Memory B cell (primary cell): ENCODE results near the gene DENND2C.

Experiments used
- ATAC-seq: fragments of 150-1000 bp; cut with Tn5 transposase; 2 replicates; pipeline ENCODE4 v1.10.0; 2021; ENCODE audit warnings: low read depth, mild to moderate bottlenecking, moderate library complexity
- DNase-seq, 2 donors: peaks; one replicate each; pipeline ENCODE4 v3.0.0; 2022; ENCODE audit warnings: low spot score in 2 of 2
- H3K27ac Mint-ChIP-seq: one replicate; pipeline ENCODE4 v1.8.0; 2022; ENCODE audit warnings: mild to moderate bottlenecking, moderate library complexity, mixed read lengths
- H3K27me3 Mint-ChIP-seq: one replicate; pipeline ENCODE4 v1.8.0; 2022; ENCODE audit warnings: mixed read lengths
- H3K36me3 Mint-ChIP-seq: one replicate; pipeline ENCODE4 v1.8.0; 2022; ENCODE audit warnings: mild to moderate bottlenecking, mixed read lengths
- H3K4me1 Mint-ChIP-seq: one replicate; pipeline ENCODE4 v1.8.0; 2022; ENCODE audit warnings: mixed read lengths
- H3K4me3 Mint-ChIP-seq: one replicate; pipeline ENCODE4 v1.8.0; 2022; ENCODE audit warnings: mild to moderate bottlenecking, moderate library complexity, mixed read lengths
- H3K9me3 Mint-ChIP-seq: one replicate; pipeline ENCODE4 v1.8.0; 2022; ENCODE audit warnings: mixed read lengths

The DENND2C gene

DNA sequence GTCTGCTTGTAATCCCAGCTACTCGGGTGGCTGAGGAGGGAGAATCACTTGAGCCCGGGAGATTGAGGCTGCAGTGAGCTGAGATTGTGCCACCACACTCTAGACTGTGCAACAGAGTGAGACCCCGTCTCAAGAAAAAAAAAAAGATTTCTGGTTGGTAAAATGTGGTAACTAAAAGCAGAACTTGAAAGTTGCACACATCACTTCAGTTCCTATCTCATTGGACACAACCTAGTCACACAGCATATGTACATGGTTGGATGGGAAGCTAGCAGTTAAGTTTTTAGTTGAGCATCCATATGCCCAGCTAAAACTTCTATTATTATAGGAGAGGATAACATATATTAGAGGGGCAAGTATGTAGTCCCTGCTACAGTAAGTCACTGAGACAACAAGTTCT lies 110.5 kb downstream of the DENND2C start:
- Mint-ChIP-seq H3K4me3 (no peak overlapping the region), H3K27ac (peak overlapping the region; percentile 13), H3K27me3 (no peaks in the 10 kb centered on the region), H3K9me3 (no peaks in the 10 kb centered on the region), H3K4me1 (peaks cover 8% of the 10 kb centered on the region), H3K36me3 (no peaks in the 10 kb centered on the region)
- ATAC-seq (peak; percentile 81), DNase-seq (no peak)

DNA sequence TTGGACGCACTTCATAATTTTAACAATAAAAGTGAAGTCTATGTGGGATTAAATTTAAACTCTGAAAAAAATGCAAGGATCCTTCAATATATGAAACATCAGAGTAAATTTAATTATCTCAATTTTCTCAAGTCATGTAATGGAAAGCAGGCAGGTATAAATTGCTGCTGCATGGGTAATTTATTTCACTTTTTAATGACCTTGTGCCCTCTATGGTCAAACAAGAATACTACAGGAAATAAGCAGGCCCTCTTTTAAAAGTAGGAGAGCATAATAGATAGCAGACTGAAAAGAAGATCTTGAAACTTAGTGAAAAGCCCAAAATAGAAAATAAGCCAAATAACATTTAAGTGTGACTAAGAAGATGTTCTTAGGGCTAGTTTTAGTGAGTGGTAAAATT lies 111.3 kb downstream of the DENND2C start:
- Mint-ChIP-seq H3K27me3 (no peaks in the 10 kb centered on the region), H3K27ac (no peak overlapping the region), H3K36me3 (no peaks in the 10 kb centered on the region), H3K4me3 (no peak overlapping the region), H3K4me1 (peaks cover 8% of the 10 kb centered on the region), H3K9me3 (no peaks in the 10 kb centered on the region)
- ATAC-seq, result peak; percentile 70
- DNase-seq, result peak in 1 of 2 donors; percentile 19

DNA sequence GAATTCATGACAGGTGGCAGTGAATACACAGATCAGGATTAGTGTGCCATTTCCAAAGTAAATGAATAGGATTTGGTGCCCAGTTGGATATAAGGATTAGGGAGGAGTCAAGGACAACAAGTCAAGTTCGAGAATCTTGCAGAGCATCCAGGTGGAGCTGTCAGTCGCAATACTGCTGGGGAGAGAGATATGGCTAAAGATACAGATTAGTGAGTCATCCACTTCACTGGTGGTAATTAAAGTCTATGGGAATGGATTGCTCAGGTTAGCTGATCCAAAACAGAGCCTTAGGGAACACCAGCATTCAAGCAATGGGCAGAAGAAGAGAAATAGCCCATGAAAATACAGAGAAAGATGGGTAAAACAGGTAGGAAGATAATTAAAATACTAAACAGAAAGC lies 115.3 kb downstream of the DENND2C start:
- H3K4me3 Mint-ChIP-seq, result no peak overlapping the region
- H3K4me1 Mint-ChIP-seq, result peaks cover 2% of the 10 kb centered on the region
- H3K36me3 Mint-ChIP-seq, result no peaks in the 10 kb centered on the region
- no peaks in the 10 kb centered on the region for H3K9me3 Mint-ChIP-seq
- H3K27ac Mint-ChIP-seq, result no peak overlapping the region
- DNase-seq, result no peak
- H3K27me3 Mint-ChIP-seq, result peaks cover 2% of the 10 kb centered on the region
- no peak for ATAC-seq

DNA sequence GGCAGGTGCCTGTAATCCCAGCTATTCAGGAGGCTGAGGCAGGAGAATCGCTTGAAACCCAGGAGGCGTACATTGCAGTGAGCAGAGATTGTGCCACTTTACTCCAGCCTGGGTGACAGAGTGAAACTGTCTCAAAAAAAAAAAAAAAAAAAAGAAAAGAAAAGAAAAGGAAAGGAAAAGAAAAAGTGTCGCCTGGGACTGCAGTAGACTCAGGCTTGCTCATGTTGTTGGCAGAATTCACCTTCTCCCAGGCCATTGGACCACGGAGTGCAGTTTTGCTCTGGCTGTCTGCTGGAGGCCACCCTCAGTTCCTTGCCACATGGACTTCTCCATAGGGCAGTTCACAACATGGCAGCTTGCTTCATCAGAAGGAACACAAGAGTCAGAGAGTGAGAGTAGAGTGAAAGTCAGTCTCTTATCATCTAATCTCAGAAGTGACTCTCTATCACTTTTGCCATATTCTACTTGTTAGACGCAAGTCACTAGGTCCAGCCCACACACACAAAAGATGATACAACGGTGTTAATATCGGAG lies 117.7 kb downstream of the DENND2C start:
- no peaks in the 10 kb centered on the region for H3K36me3 Mint-ChIP-seq
- H3K9me3 Mint-ChIP-seq, result no peaks in the 10 kb centered on the region
- DNase-seq, result no peak
- H3K4me1 Mint-ChIP-seq, result no peaks in the 10 kb centered on the region
- H3K27ac Mint-ChIP-seq, result no peak overlapping the region
- no peak overlapping the region for H3K4me3 Mint-ChIP-seq
- ATAC-seq, result no peak
- H3K27me3 Mint-ChIP-seq, result peaks cover 2% of the 10 kb centered on the region

DNA sequence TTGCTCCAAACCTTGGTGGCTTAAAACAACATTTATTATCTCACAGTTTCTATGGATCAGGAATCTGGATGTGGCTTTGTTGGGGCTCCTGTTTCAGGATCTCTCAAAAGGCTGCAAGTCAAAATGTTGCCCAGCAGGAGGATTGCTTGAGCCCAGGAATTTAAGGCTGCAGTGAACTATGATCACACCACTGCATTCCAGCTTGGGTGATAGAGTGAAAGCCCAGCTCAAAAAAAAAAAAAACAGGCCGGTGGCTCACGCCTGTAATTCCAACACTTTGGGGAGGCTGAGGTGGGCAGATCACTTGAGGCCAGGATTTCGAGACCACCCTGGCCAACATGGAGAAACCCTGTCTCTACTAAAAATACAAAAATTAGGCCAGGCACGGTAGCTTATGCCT lies 118.4 kb downstream of the DENND2C start:
- no peak overlapping the region for H3K27ac Mint-ChIP-seq
- no peaks in the 10 kb centered on the region for H3K4me1 Mint-ChIP-seq
- no peak overlapping the region for H3K4me3 Mint-ChIP-seq
- H3K27me3 Mint-ChIP-seq, result peaks cover 2% of the 10 kb centered on the region
- no peaks in the 10 kb centered on the region for H3K9me3 Mint-ChIP-seq
- no peak for ATAC-seq
- no peaks in the 10 kb centered on the region for H3K36me3 Mint-ChIP-seq
- DNase-seq, result no peak

DNA sequence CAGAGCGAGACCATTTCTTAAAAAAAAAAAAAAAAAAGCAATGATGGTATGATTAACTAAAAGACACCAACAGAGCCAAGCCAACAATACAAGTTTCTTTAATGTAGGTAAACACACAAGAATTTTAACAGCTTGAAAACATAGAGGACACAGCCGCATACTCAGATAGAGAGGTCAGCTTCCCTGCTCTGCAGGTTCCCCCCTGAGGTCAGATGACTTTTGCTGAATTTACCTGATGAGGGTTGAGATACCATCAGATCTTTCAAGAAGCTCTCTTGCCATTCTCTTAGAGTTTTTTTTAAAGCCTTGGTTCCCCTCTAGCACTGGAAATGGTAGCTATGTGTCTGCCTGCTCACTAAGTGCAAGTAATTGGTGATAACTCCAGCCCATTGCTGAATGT lies 119.5 kb downstream of the DENND2C start:
- no peaks in the 10 kb centered on the region for H3K9me3 Mint-ChIP-seq
- ATAC-seq, result no peak
- H3K36me3 Mint-ChIP-seq, result no peaks in the 10 kb centered on the region
- H3K4me1 Mint-ChIP-seq, result no peaks in the 10 kb centered on the region
- H3K27ac Mint-ChIP-seq, result no peak overlapping the region
- H3K27me3 Mint-ChIP-seq, result peaks cover 2% of the 10 kb centered on the region
- no peak overlapping the region for H3K4me3 Mint-ChIP-seq
- DNase-seq, result no peak

DNA sequence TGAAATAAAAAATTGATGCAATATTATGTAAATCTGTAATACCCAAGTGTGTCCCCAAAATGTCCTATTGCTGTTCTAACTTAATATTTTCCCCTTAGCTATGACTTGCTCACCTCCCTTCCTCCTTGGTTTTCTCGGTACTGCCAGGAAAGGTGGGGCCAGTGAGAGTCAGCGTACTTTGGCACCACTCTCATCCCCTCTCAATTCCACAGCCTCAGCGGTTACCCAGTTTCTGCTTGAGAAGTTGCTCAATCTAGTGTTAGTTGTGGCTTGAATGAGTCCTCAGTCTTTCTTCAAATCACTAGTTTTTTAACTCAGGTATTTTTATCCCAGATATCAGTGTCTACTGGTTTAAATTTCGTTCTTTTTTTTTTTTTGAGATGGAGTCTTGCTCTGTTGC lies 120.7 kb downstream of the DENND2C start:
- H3K9me3 Mint-ChIP-seq, result no peaks in the 10 kb centered on the region
- no peak overlapping the region for H3K27ac Mint-ChIP-seq
- no peaks in the 10 kb centered on the region for H3K4me1 Mint-ChIP-seq
- H3K27me3 Mint-ChIP-seq, result peaks cover 2% of the 10 kb centered on the region
- no peaks in the 10 kb centered on the region for H3K36me3 Mint-ChIP-seq
- DNase-seq (no peak), ATAC-seq (no peak)
- no peak overlapping the region for H3K4me3 Mint-ChIP-seq

DNA sequence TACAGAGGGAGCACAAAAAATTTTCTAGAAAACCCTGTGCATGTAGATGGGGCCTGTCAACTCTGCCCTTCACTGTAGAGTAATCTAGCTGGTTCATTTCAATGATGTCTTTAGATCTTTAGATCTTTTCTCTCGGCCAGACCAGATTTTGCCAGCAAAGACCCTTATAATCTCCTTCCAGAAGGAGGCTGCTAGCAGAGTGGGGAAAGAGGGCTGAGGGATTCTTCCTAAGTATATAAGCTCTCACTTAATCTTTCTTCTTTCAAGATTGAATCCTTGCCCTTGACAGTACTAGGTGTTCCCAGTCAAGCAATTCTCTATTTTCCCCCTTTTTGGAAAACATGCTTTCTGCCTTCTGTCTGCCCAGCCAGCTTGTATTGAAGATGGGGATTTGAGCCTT lies 122.8 kb downstream of the DENND2C start:
- H3K4me1 Mint-ChIP-seq, result no peaks in the 10 kb centered on the region
- peaks cover 2% of the 10 kb centered on the region for H3K27me3 Mint-ChIP-seq
- H3K36me3 Mint-ChIP-seq, result no peaks in the 10 kb centered on the region
- DNase-seq (no peak), ATAC-seq (no peak)
- H3K9me3 Mint-ChIP-seq, result no peaks in the 10 kb centered on the region
- no peak overlapping the region for H3K4me3 Mint-ChIP-seq
- H3K27ac Mint-ChIP-seq, result no peak overlapping the region

DNA sequence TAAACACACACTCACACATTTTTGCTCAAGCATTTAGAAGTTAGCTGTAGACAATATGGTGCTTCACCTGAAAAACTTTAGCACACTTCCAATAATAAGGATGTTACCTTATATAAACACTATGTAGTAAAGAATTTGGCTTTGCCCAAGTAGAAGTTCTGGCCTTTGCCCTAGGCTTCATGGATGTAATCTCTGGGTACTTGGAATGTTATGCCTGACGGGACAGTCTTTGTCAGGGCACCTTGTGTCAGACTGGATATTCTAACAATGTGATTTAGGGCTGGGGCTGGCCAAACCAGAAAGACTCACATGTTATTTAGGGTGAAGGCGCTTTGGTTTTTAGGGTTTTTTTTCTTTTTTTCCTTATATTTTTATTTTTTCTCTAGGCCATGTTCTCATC lies 124.1 kb downstream of the DENND2C start:
- Mint-ChIP-seq H3K36me3 (no peaks in the 10 kb centered on the region), H3K27me3 (no peaks in the 10 kb centered on the region), H3K4me3 (no peak overlapping the region), H3K4me1 (no peaks in the 10 kb centered on the region), H3K9me3 (no peaks in the 10 kb centered on the region), H3K27ac (no peak overlapping the region)
- ATAC-seq (no peak), DNase-seq (no peak)

DNA sequence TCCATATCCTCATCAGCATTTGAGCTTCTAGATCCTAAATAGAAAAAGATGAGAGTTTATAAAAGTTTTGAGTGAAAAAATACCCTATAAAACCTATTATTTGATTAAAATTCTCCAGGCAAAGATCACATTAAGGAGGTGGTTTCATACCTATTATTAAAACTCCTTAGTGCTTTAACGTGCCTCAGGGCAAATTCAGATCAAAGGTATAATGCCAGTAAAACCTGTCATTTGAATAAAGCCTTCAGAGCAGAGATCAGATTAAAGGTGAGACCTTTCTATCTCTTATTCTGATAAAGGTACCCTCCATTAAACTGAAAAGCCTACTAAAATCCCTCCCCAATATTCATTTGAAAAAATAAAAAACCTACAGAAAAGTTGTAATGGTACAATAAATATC lies 124.5 kb downstream of the DENND2C start:
- no peaks in the 10 kb centered on the region for H3K4me1 Mint-ChIP-seq
- no peaks in the 10 kb centered on the region for H3K9me3 Mint-ChIP-seq
- no peak for DNase-seq
- H3K27ac Mint-ChIP-seq, result no peak overlapping the region
- H3K27me3 Mint-ChIP-seq, result no peaks in the 10 kb centered on the region
- H3K36me3 Mint-ChIP-seq, result no peaks in the 10 kb centered on the region
- H3K4me3 Mint-ChIP-seq, result no peak overlapping the region
- ATAC-seq, result no peak

DNA sequence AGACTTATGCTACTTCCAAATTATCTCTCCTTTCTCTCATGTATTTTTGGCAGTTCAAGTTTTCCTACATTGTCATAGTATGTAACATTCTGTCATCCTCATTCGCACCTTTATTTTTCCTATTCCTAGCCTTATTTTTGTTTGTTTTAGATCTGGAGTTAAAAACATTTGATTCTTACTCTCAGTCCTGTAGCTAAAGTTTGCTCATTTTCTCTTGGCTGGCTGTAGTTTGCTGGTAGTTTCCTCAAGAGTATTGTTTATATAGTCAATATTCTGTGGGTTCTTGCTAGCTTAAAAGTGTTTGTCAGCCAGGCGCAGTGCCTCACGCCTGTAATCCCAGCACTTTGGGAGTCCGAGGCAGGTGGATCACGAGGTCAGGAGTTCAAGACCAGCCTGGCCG lies 129.0 kb downstream of the DENND2C start:
- Mint-ChIP-seq H3K4me1 (no peaks in the 10 kb centered on the region), H3K9me3 (peaks cover 2% of the 10 kb centered on the region), H3K27ac (no peak overlapping the region), H3K27me3 (no peaks in the 10 kb centered on the region), H3K36me3 (no peaks in the 10 kb centered on the region), H3K4me3 (no peak overlapping the region)
- ATAC-seq, result no peak
- DNase-seq, result no peak

DNA sequence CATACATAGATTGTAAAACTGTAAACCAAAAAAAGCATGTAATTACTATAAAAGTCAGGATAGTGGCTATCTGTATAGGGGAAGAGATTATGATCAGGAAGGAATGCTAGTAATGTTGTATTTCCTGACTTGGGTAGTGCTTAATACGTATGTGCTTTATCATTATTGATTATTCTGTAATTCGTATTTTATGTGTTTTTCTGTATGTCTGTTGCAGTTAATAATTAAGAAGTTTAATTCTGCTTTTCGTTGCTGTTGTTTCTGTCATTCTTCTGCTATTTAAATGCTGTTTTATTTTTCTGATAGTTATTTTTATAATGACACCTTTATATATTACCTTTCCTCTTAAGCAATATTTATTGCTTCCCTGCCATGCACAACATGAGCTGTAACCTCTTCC lies 129.6 kb downstream of the DENND2C start:
- H3K36me3 Mint-ChIP-seq, result no peaks in the 10 kb centered on the region
- no peak overlapping the region for H3K4me3 Mint-ChIP-seq
- H3K9me3 Mint-ChIP-seq, result peaks cover 2% of the 10 kb centered on the region
- no peaks in the 10 kb centered on the region for H3K4me1 Mint-ChIP-seq
- no peaks in the 10 kb centered on the region for H3K27me3 Mint-ChIP-seq
- H3K27ac Mint-ChIP-seq, result no peak overlapping the region
- no peak for ATAC-seq
- no peak for DNase-seq

DNA sequence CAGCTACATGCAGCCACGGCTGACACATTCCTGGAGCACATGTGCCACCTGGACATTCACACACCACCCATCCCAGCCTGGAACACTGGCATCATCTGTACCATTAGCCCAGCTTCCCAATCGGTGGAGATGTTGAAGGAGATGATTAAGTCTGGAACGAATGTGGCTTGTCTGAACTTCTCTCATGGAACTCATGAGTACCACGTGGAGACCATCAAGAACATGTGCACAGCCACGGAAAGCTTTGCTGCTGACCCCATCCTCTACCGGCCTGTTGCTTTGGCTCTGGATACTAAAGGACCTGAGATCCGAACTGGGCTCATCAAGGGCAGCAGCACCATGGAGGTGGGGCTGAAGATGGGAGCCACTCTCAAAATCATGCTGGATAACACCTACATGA lies 133.8 kb downstream of the DENND2C start:
- no peak overlapping the region for H3K4me3 Mint-ChIP-seq
- no peak for ATAC-seq
- no peaks in the 10 kb centered on the region for H3K4me1 Mint-ChIP-seq
- H3K27me3 Mint-ChIP-seq, result no peaks in the 10 kb centered on the region
- no peak for DNase-seq
- H3K36me3 Mint-ChIP-seq, result no peaks in the 10 kb centered on the region
- H3K9me3 Mint-ChIP-seq, result peaks cover 2% of the 10 kb centered on the region
- H3K27ac Mint-ChIP-seq, result no peak overlapping the region

DNA sequence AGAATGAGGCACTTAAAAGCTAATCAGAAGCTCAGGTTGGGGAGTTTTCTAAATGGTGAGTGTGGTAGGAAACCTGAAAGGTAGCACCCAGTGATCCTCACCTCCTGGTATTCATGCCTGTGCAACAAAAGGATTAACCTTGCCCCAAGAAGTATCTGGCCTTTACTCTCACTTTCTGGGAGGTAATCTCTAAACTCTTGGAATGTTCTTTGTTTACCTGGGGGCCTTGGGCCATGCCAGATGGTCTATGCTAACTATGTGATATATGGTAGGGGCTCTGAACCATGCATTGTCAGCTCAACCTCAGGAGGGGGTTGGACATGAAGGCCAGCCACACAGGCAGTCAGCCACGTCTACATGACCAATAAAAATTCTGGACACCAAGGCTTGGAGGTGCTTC lies 134.4 kb downstream of the DENND2C start:
- Mint-ChIP-seq H3K27me3 (no peaks in the 10 kb centered on the region), H3K27ac (no peak overlapping the region), H3K4me3 (no peak overlapping the region), H3K4me1 (no peaks in the 10 kb centered on the region), H3K36me3 (no peaks in the 10 kb centered on the region), H3K9me3 (peaks cover 2% of the 10 kb centered on the region)
- no peak for DNase-seq
- ATAC-seq, result no peak
